HT1080 (cell line): ENCODE measurements around the gene RHOF. TPM values are rescaled to one million over a fixed set of nuclear protein-coding genes. Genes with fewer than 3 reads are reported as not detected.
"Not testable (repeated sequence)": the region's sequence is repeated elsewhere in the genome, so short reads cannot be mapped to it uniquely, and the experiment has no call there.

Experiments
- DNase-seq: peaks from one replicate; pipeline ENCODE4 v3.0.0-alpha.2; 2015; ENCODE audit warnings: low read depth
- total RNA-seq: library from RNA; depleted of rRNA; stranded (reverse); fragments of >200 nt; shearing (Covaris generic); gene quantifications from 2 replicates; pipeline ENCODE4 v1.2.3, GENCODE V29; 2014

The RHOF gene
- total RNA-seq, 1 experiment from 2014 or later: 39.9 TPM

DNA sequence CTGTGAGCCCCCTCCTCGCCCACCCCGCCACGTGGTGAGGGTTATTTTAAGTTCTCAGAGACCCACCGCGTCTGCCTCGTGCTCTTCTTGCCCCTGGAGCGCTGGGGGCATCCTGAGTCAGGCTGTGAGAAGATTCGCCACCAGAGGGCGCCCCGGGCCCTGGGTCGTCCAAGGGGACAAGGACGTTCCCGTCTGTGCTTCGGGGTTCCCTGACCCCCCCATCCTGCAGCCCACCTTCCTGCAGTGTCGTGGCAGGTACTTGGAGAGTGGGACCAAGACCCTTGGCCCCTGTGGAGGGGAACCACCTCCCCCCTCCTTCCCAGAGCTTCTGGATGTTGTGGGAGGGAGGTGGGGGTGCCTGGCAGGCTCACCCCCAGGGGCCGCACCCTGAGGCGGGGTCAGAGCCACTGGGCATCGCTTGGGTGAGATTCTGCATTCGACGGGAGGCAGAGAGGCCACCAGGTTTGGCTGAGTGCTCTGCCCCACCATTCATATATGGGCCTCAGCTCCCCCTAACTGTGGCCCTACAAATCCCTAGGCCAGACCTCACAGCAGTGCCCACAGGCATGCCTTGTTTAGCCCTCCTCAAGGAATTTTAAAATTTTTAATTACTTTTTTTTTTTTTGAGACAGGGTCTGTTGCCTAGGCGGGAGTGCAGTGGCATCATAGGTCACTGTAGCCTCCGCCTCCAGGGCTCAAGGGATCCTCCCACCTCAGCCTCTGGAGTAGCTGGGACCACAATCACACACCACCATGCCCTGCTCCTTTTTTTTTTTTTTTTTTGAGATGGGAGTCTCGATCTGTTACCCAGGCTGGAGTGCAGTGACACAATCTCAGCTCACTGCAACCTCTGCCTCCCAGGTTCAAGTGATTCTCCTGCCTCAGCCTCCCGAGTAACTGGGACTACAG, 17.0 kb downstream of the RHOF start:
- DNase-seq: peak; percentile 46

DNA sequence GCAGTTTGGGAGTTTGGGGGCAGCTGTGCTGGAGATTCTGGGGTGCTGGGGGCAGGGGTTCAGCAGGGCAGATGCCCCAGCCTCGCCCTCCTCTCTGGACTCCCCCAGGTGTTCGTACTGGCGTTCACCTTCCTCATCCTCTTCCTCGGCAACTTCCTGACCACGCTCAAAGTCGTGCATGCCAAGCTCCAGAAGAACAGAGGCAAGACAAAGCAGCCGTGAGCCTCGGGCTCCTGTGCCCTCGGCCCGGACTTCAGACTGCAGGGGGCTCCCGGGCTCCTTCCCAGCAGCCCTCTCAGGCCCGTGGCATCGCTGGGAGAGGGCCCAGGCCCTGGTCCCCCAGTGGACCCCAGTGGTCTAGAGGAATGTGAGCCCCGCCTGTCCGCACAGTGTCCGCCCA, 18.0 kb downstream of the RHOF start:
- DNase-seq: no peak

DNA sequence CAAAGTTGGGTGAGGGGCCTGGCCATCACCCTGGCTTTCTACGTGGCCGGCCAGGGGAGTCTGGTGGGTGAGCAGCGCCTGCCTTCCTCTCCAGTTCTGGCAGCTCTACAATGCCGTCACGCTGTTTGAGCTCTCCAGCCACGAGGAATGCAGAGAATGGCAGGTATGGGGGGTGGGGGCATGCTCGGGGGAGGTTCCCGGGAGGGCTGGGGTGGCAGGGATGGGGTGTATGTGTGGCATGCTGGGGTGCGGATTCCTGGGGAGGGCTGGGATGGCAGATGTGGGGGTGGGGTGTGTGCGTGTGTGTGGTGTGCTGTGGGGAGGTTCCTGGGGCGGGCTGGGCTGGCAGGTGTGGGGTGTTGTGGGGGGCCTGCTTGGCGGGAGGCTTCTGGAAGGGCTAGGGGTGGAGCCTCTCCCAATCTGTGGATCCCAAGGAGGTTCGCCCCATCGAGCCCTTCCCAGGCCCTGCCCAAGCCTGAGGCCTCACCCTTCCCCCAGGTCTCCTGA, 18.5 kb downstream of the RHOF start:
- no peak for DNase-seq

DNA sequence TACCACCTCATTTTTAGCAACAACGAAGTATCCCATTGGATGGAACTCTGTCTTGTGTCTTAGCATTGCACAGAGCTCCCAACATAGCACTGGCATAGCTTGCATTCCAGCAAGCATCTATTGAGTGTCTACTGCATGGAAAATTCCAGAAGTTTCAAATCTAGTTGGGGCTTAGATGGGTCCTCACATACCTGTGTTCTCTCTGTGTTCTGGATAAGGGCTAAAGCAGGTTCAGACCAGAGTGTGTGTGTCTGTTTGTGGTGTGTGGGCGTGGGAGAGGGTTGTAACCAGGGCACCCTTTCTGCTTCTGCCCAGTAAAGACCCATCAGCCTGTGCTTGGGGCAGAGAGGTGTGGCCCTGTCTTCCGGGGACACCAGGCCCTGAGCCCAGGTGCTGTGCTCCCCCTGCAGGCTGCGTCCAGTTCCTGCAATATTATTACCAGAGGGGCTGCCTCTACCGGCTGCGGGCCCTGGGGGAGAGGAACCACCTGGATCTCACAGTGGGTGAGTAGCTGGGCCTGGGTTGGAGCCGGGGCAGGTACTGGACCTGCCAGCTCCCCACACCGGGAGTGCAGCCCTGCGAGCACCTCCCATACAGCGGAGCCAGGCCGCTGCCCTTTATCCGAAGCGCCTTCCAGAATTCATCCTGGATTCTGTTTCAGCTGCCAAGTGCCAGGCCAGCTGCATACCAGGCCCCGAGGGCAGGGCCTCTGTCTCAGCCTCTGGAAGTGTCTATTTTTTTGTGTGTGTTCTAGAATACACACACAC, 20.3 kb downstream of the RHOF start:
- DNase-seq: peak; percentile 55

DNA sequence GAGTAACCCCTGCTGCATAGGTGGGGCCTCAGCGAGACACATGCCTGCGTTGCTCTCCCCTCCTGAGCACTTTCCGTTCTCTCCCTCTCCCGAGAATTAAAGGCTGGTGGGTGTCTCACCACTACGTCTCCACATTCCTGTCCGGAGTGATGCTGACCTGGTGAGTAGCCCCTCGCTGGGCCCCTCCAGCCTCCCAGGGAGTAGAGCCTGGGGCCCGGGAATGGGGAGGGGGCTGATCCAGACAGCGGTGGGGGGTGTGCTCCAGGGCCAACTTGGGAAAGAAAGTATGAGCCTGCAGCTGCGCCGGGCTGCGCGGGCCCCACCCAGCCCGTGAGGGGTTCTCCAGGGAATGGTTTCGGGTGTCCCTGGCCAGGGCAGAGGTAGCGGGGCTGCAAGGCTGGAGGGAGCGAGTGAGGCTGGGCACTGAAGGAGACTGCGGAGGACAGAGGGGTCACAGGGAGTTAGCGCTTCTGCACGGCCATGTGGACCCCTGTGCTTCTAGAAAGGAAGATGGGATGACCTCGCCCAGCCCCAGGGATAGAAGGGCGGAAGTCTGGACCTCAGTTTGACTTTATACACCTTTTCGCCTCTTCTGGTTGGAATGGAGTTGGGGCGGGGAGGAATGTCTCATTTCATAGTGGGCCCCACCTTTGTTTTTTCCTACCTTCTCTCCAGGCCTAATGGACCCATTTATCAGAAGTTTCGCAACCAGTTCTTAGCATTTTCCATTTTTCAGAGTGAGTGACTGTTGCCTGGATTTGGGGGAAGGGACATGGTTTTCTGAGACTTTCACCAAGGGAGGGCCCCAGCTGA, 22.5 kb downstream of the RHOF start:
- no peak for DNase-seq

DNA sequence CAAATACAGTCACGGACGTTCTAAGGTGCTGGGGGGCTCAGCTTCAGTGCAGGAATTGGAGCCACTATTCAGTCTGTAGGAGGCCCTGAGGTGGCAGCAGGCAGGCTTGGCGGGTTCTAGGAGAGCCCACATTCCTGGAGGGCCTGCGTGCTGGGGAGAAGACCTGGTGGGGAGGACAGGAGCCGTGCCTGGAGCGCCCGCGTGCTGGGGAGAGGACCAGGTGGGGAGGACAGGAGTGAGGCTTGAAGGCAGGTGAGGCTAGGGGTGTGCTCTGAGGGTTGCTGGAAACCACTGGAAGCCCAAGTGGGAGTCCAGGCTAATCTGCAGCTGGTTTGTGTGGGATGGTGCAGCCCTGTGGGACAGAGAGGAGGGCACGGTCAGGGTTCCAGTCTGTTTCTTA, 23.1 kb downstream of the RHOF start:
- no peak for DNase-seq

DNA sequence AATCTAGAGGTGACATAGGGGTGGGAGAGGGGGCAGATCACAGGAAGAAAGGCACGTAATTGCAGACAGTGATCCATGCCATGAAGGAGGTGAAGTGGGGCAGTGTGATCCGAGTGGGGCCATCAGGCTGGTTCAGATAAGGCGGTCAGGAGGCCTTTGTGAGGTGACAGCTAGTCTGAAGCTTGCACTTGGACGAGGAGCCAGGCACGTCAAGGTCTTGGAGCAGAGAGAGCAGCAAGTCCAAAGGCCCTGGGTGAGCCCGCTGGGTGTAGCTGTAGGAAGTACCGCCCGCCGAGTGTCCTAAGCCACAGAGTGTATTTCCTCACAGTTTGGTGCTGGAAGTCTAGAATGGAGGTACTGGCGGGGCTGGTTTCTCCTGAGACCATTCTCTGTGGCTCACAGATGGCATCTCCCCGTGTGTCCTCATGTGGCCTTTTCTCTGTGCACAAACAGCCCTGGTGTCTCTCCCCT, 23.6 kb downstream of the RHOF start:
- DNase-seq: no peak

DNA sequence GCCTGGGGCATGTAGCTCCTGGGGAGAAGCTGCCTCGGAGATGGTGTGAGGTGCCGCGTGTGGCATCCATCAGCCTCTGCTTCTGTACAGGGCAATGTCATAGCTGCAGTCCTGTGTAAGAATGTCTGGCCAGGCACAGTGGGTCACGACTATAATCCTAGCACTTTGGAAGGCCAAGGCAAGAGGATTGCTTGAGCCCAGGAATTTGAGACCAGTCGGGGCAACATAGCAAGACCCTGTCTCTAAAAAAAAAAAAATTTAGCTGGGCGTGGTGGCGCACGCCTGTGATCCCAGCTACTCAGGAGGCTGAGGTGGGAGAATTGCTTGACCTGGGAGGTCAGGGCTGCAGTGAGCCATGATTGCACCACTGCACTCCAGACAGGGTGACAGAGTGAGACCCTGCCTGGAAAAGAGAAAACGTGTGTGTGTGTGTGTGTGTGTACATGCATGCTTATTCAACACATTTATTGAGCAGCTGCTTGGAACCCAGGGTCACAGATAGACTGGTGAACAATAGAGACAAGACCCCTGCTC, 24.1 kb downstream of the RHOF start:
- no peak for DNase-seq

DNA sequence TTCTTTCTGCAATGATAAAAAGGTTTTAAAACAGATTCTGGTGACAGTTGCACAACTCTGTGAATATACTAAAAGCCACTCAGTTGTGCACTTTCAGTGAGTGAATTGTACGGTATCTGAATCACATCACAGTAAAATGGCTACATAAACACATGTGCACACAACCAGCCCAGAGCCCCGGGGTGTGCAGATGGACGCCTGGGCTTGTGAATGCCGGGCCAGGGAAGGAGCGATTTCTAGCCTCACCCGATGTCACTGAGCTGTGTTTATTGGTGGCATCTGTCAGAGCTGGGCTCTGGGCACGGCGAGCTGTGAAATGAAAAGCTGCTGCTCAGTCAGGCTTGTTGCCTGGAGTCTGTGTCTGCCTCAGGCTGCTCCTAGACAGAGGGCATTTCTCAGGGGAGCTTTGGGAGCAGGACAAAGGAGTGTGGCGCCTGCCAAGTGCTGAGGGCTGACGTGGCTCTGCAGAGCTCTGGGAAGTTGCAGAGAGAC, 25.9 kb downstream of the RHOF start:
- DNase-seq: no peak

DNA sequence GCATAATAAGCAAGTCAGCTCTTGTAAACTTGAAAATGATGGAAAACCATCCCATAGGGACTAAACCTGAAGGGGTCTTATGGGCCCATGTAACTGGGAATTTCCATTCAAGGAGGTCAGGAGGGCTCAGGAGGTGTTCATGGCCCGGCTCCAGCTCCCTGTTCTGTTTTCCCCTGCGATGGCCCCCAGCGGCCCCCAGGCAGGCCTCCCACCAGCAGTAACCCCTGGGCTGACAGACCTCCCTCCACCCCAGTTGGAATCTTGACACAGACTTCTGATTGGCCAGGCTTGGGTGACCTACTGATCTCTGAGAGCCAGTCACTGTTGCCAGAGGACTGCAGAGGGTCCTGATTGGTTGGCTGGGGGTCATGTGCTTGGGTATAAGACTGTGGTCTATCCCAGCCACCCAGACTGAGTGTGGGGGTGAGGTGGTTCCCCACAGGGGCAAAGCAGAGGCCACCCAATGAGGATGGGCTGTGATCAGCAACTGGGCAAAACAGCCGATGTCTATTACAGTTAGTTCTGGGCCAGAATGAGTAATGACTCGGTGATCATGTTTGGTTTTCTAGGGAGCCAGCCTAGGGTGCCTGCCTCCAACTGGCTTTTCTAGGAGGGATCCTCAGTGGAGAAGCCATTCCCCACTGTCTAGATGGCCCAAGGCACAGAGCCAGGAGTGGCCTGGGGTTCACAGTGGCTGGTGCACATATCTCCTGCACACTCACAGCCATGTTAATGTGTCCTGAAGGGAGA, 27.0 kb downstream of the RHOF start:
- DNase-seq: no peak

DNA sequence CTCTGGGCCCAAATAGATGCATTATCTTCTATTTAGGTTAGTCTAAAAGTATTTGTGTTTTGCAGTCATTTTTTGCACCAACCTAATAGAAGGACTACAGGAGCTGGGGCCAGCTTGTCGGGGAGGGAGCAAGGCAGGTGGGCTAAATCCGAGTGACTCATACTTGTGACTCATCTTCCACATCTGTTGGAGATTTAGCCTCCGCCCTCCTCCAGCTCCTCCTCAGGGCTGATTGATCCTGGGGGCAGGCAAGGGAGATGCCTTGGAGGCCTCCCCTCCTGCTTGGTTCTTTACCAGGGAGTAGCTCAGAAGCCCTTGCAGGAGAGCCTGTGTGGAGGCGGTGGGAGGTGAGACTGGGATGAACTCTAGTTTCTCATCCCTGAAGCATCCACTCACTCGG, 27.9 kb downstream of the RHOF start:
- peak; percentile 94 for DNase-seq

DNA sequence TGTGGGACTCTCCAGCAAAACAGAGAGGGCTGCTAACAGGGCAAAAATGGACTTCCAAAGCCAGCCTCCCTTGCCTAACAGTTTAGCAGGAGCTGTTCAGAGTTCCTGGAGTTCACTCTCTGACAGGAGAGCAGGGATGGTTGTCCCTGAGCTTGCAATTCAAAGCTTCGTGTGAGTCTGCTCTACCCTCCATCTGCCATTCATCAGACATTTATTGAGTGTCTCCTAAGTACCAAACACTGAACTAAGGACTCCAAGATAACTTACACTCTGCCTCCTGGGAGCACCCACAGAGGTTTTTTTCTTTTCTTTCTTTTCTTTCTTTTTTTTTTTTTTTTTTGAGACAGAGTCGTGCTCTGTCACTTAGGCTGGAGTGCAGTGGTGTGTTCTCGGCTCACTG, 28.7 kb downstream of the RHOF start:
- DNase-seq: no peak

DNA sequence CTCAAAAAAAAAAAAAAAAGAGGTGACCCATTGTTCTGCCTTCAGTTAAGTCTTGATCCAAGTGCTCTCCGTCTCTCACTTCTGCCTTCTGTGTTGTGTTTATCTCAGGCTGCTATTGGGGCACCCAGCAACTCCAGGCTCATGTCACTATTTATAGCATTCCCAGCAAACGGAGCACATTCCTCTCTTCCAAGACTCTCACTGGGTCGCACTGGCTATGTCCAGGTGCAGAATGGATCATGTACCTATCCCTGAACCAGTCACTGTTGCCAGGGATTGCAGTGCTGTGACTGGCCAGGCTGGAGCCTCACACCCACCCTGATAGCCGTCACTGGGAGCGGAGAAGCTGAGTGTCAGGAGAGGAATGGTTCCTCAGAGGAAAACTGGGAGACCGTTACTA, 31.2 kb downstream of the RHOF start:
- DNase-seq: no peak

DNA sequence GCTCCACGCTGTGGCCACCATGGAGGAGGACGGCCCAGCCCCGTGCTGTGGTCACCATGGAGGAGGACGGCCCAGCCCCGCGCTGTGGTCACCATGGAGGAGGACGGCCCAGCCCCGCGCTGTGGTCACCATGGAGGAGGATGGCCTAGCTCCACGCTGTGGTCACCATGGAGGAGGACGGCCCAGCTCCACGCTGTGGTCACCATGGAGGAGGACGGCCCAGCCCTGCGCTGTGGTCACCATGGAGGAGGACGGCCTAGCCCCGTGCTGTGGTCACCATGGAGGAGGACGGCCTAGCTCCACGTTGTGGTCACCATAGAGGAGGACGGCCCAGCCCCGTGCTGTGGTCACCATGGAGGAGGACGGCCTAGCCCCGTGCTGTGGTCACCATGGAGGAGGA, 35.0 kb downstream of the RHOF start:
- not testable (repeated sequence) for DNase-seq

DNA sequence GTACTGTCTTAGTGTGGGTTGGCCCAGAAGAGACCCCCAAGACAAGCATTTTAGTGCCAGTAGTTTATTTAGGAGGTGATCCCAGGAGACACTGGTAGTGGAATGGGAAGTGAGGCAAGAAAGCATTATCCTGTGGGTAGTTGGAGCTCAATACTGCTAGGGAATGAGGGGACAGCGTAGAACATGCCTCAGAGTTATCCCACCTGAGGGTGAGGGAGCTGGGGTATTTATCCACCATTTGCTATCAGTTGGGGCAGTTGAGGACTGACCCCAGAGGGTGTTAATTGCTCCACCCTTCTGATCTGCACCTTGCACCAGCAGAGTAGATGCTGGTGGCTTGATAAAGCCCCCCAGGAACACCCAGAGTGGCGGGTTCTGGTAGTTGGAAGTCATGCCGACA, 37.9 kb downstream of the RHOF start:
- no peak for DNase-seq

DNA sequence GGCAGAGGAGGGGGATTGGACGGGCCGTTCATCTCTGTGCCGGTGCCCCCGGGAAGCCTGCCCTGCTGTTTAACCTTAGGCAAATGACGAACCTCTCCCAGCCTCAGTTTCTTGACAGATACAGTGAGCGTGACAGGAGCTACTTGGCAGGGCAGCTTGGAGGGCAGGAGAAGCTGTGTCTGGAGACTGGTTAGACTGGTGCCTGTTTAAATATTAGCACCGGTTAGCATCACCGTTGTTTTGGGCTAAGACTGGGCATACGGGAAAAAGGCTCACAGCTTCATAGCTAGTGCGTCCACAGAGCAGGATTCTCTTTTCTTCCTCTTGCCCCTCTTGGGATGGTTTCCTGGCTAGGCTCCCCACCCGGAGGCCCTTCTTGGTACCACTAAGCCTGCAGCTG, 38.7 kb downstream of the RHOF start:
- DNase-seq: no peak

DNA sequence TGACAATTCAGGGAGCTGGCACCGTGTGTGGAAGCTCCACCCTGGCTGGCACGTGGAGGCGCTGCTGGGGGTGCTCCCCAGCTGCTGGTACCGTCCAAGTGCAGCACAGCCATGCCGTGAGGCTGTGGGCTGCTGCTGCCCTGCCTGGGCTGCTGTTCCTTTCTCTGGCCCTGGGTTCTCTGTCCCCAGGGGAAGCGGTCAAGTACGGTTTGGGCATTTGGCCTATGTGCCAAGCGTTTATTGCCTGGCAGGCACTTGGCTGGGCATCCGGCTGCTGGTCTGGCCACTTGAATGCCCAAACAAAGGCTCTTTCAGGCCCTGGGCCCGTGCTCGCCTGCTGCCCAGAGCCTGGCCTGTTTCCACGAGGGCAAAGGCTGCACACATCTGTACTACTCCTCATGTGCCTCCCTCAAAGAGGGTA, 39.6 kb downstream of the RHOF start:
- DNase-seq: no peak

DNA sequence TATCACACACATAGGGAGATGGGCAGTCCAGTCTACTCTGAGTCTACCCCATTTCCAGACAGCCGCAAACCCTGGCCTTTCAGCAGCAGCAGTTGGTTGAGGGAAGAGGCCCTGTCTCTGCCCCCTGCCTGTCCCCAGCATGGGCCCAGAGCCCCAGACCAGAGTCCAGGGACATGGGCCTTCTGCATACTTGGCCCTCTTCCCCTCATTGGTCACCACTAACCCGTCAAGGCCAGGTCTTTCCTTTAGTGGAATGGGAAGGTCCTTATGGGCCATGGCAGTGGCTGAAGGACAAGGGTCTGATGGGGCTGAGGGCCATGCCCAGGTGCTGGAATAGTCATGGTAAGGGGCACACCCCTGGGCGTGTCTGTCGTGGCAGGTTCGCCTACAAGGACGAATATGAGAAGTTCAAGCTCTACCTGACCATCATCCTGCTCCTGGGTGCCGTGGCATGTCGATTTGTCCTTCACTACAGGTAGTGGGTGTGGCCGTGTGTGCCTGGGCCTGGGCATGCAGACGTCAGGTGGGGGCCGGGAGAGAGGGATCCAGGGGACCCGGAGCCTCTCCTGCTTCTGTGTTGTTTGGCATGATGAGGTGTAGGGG, 41.6 kb downstream of the RHOF start:
- DNase-seq: no peak

DNA sequence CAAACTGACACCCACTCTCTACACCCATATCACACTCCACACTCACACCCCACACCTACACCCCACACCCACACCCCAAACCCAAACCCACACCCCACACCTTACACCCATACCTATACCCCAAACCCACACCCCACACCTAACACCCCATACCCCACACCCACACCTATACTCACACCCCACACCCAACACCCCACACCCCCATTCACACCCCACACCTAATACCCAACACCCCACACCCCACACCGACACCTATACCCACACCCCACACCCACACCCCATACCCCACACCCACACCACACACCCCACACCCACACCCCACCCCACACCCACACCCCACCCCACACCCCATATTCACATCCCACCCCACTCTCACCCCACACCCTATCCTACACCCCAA, 42.5 kb downstream of the RHOF start:
- no peak for DNase-seq

DNA sequence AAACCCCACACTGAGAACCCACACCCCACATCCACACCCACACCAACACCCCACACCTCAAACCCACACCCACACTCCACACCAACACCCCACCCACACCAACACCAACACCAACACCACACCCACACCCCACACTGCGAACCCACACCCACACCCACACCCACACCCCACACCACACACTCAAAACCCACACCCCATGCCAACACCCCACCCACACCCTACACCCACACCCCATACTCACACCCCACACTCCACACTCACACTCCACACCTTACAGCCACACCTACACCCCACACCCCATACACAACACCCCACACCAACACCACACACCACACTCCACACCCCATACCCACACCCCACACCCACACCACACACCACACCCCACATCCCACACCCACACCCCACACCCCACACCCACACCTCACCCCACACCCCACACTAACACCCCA, 43.0 kb downstream of the RHOF start:
- DNase-seq: no peak
